Measurements from ENCODE around the gene ARID5A.
"Not testable (repeated sequence)": the region's sequence is repeated elsewhere in the genome, so short reads cannot be mapped to it uniquely, and the experiment has no call there.

Gene ARID5A

DNA sequence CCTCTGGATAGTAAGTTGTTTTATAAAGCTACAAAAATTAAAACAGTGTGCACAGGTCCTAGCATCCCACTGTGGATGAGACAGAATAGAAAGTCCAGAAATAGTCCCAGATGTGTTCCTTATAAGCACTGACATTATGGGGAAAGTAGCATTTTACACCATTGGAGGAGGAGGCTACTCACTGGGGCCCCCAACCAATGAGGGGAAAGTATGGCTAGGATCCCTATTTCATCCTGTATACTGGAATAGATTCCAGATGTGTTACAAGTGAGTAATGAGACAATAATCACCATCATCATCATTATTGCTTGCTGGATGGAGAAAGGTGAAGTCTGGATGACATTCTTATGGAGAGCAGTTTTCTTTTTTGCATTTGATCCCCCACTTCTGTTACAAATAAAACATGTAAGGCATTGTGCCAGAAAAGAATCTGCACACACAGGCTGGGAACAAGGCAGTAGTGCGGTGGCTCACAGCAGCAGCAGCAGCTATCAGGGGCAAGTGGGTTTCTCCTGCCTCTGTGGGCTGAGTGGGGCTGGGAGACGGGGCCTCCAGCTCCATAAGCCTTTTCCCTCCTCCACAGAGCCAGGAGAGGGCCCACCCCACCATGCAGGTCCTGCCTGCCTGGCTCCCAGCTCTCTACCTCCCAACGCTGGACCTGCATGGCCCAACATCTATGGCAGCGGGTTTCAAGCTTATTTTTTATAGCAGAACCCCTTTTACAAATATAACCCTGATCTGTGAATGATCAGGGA, 5.0 kb downstream of the ARID5A start:
- DNase-seq: no peak

DNA sequence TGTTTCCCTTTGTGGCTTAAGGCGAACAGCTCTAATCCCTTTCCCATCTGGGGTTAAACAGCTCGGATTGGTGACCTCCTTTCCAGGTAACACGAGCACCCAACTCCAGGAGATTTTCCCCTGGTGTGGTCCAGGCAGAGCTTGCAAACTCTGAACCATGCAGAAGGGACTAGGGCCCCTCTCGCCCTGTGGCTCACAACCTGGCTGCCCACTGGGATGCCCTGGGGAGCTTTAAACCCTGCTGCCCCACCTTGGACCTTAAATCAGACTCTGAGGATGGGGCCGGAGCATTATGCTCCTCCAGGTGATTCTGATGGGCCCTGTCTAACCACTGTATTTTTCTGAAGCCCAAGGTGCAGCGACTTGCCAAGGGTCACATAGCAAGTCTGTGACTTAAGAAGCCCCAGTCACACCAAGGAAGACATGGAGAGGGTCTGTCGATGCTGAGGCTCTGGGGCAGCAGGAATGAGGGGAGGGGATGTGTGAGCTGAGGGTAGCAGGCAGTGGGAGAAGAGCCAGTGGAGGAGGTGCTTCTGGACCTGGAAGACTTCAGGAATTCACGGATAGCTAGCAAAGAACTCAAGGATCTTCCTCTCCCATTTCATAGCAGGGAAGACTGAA, 5.9 kb downstream of the ARID5A start:
- DNase-seq: no peak

DNA sequence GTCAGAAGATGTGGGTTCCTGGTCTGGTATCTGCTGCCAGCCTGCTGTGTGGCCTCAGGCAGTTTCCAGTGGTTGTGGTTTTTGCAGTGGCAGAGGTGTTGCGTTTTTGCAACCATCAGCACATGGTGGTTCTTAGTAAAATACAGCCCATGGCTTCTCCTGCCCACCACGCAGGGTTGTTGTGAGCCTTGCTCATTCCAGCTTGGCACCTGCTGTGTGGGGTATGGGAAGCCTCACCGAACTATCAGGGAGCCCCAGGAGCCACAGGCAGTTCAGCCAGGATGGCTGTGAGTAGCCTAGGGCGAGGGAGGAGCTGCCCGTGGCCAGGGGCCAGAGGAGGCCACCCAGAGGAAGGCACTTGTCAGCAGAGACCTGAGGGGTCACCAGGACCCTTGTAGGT, 9.8 kb downstream of the ARID5A start:
- DNase-seq: no peak

DNA sequence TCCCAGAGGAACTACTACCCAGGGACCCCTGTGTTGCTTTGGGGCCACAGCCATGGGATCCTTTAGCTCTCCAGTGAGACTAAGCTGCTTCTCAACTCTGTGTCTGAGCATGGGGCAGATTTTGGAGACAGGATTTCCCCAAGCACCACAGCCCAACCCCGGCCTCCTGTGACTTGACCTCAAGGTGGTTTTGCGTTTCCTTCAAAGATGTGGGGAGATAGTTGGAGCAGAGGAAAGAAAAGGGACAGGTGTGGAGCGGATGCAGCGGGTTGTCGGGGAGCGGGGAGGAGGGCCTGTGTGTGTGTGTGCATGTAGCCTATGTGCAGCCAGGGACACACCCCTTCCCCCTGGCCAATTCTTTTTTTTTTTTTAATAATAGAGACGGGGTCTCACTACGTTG, 10.2 kb downstream of the ARID5A start:
- DNase-seq: no peak

DNA sequence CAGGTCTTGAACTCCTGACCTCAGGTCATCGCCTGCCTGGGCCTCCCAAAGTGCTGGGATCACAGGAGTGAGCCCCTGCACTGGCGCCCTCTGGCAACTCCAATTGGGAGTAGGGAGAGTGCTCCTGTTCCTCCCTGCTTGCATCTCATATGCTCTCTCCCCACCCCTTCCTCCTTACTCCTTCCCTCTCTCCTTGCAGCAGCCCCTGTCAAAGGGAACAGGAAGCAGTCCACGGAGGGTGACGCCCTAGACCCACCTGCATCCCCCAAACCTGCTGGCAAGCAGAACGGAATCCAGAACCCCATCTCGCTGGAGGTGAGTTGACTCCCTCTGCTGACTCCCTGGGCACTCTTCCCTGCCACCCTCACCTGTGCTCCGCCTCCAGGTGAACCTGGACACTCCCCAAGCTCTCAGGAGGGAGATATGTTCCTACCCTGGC, 10.7 kb downstream of the ARID5A start:
- DNase-seq: no peak

DNA sequence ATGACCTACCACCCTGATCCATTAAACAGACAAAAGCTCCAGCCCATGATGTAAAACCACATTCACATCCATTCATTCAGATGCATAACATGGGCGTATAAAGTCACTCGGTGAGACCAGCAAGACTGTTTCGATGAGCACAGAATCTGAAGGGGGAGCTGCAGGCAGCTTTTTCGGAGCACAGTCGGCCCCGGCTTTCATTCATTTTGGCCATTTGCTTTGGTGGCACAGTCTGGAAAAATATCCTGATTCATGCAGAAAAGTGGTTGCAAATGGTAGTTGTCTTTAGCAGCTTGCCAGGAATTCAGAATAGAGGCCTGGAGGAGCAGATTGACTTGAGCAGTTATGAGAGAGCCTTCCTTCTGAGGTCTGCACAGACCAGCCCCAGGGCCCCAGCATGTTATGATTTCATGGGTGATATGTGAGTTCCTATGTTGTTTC, 11.2 kb downstream of the ARID5A start:
- no peak for DNase-seq

DNA sequence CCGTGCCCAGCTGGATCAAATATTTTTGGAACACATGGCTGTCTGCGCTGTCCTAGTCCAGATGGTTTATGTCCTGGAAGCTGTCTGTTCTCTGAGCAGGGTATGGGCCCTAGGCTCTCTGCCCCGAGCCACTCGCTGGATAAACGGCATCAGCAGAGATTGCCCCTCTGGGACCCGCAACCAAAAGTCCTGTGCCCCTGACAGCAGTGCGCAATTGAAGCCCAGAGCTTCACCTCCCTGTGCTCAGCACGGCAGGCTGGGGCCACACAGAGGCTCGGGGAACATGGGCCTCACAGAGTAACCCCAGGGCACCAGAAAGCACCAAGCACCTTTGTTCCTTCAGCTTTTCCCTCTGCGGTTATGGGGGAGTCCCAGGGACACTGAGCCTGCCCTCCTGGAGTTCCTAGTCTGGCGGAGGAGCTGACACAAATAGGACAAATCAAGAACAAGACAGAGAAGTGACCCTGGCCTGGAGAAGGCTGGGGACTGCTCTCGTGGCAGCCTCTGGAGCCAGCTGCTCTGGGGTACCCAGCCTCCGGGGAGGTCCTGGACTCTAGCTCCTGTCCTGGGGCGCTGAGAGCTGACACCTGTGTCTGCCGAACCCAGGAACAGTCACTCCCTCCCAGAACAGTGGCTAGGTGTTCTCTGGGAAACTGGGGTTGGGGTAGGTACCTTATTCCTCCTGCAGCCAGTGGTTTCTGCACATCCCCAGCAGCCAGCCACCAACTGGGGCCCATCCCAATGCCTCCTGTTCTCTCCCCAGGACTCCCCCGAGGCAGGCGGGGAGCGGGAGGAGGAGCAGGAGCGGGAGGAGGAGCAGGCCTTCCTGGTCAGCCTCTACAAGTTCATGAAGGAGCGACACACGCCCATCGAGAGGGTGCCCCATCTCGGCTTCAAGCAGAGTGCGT, 12.3 kb downstream of the ARID5A start:
- DNase-seq: no peak

DNA sequence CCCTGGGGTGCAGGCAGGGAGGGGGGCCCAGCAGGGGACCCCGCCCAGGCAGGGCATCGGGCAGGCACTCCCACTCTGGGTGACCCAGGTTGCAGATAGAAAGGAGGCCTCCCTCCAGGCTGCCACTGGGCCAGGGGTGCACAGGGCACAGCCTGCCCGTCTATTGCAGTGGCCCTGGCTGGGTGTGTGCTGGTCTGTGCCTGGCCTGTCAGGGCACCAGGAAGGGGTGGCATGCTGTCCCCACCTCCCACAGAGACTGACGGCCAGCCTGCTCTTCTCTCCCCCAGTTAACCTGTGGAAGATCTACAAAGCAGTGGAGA, 12.9 kb downstream of the ARID5A start:
- DNase-seq: no peak

DNA sequence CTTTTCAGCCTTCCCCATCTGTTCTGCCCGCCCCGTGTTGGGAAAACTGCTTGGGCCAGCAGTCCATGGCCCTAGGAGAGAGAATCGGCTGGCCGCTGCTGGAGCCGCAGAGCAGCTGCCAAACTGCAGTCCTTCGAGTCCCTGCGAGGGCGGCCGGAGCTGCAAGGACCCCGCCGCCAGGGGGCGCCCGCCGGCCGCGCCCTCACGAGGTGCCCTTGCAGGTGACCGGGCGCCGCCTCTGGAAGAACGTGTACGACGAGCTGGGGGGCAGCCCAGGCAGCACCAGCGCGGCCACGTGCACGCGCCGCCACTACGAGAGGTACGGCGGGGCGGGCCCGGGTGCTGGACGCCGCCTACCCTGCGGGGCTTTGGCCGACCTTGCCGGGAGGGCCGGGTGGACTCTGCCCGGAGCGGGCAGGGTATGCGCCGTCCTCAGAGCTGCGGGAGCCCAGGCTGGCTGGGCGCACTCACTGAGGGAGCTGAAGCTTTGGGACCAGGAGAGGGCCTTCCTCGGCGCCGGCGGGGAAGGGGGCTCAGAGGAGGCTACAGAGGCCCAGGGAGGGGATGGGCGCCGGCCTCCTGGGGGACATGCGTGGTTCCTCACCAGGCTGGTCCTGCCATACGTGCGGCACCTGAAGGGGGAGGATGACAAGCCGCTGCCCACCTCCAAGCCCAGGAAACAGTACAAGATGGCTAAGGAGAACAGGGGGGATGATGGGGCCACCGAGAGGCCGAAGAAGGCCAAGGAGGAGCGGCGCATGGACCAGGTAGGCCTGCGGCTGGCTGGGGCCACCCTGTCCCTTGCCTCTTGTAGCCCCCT, 13.6 kb downstream of the ARID5A start:
- DNase-seq: no peak

DNA sequence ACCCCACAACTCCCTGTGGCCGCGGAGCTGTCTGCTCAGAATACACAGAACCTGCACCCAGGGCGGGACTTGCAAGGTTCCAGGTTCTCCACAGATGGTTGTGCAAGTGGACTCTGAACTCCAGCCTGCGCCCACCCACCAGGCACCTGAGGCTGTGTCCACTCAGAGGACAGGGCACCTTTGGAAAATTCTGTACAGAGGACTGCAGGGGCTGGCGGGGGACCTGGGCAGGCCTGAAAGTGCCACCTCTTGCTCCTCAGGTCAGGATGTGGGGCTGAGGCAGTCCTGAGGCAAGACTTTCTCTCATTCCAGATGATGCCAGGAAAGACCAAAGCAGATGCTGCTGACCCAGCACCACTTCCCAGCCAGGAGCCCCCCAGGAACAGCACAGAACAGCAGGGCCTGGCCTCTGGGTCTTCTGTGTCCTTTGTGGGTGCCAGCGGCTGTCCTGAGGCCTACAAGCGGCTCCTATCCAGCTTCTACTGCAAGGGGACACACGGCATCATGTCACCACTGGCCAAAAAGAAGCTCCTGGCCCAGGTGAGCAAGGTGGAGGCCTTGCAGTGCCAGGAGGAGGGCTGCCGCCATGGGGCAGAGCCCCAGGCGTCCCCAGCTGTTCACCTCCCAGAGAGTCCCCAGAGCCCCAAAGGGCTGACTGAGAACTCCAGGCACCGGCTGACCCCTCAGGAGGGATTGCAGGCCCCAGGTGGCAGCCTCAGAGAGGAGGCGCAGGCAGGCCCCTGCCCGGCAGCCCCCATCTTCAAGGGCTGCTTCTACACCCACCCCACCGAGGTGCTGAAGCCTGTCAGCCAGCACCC, 14.4 kb downstream of the ARID5A start:
- DNase-seq: no peak

DNA sequence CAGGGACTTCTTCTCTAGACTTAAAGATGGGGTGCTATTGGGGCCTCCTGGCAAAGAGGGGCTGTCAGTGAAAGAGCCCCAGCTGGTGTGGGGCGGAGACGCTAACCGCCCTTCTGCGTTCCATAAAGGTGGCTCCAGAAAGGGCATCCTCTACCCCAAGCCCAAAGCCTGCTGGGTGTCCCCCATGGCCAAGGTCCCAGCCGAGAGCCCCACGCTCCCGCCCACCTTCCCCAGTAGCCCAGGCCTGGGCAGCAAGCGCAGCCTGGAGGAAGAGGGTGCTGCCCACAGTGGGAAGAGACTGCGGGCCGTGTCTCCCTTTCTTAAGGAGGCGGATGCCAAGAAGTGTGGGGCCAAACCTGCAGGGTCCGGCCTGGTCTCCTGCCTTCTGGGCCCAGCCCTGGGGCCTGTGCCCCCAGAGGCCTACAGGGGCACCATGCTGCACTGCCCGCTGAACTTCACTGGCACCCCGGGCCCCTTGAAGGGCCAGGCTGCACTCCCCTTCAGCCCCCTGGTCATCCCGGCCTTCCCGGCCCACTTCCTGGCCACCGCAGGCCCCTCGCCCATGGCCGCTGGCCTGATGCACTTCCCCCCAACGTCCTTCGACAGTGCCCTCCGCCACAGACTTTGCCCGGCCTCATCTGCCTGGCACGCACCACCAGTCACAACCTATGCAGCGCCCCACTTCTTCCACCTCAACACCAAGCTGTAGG, 15.2 kb downstream of the ARID5A start:
- DNase-seq: no peak

DNA sequence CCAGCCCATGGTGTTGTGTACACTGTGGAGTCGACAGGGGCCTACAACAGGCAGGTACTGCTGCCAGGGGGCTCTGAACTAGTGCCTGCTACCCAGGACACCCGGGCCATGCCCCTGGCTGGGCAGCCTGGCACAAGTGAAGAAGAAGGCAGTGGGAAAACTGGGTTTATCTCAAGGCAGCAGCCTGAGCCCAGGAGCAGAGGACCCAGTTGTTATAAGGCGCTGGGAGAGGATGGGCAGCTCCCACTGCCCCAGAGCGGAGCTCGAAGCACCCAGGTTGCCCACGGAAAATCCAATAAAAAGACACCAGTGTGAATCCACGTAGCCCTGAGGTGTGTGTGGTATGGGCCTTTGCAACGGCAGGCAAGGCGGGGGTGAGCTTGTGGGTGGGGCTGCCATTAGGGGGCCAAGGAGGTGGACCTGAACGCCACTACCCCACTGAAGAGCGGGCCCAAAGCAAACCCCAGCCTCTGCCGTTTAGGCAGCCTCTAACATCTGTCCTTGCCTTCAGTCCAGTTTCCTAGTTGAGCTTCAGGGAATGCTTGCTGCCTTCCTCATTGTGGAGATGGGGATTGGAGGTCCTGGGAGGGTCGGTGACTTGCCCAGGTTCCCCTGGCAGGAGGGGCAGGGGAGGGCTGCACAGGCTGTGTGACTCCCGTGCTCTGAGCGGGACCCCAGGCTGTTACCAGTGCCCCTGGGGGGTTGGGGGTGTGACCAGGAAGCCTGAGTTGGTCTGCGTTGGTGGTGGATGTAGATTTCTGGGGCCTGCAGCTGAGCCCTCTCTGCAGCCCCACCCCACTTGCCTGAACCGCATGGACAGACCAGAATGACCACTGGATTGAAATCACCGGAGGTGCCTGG, 16.0 kb downstream of the ARID5A start:
- DNase-seq: no peak

DNA sequence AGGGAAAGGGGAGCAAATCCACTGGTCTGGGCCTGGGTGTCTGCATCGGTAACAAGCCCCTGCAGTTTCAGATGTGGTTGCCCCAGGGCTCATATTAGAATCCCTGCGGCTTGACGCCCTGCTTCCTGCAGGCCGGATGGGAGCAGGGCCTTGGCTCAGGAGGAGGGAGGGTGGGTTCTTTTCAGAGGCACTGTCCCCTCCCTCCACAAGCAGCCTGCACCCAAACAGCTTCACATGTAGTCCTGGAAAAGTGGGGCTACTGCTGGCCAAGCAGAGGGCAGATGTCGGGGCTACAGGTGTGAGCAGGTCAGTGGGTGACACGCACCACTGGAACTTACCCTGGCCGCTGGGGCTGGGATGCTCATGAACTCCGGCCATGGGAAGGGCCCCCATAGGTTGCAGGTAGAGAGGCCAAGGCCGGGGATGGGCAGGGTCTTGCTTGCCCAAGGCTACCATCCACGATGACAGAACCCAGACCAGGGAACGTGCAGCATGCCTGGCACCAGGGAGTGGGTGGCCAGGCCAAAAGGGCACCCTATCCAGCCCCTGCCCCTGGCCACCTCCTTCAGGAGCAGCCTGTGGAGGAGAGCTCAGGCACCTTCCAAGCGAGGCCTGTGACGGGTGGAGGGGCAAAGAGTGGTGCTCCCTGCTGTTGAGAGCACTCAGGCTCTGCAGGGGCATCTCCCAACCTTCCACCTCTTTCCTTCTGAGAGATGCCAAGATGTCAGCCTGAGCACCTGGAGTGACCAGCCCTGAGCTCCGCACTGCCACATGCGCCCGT, 16.8 kb downstream of the ARID5A start:
- DNase-seq: no peak

DNA sequence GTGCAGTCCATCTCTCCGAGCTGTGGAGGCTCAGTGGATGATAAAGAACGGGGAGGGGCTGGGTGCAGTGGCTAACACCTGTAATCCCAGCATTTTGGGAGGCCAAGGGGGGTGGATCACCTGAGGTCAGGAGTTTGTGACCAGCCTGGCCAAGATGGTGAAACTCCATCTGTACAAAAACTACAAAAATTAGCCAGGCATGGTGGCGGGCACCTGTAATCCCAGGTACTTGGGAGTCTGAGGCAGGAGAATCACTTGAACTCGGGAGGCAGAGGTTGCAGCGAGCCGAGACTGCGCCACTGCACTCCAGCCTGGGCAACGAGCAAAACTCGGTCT, 17.4 kb downstream of the ARID5A start:
- not testable (repeated sequence) for DNase-seq

DNA sequence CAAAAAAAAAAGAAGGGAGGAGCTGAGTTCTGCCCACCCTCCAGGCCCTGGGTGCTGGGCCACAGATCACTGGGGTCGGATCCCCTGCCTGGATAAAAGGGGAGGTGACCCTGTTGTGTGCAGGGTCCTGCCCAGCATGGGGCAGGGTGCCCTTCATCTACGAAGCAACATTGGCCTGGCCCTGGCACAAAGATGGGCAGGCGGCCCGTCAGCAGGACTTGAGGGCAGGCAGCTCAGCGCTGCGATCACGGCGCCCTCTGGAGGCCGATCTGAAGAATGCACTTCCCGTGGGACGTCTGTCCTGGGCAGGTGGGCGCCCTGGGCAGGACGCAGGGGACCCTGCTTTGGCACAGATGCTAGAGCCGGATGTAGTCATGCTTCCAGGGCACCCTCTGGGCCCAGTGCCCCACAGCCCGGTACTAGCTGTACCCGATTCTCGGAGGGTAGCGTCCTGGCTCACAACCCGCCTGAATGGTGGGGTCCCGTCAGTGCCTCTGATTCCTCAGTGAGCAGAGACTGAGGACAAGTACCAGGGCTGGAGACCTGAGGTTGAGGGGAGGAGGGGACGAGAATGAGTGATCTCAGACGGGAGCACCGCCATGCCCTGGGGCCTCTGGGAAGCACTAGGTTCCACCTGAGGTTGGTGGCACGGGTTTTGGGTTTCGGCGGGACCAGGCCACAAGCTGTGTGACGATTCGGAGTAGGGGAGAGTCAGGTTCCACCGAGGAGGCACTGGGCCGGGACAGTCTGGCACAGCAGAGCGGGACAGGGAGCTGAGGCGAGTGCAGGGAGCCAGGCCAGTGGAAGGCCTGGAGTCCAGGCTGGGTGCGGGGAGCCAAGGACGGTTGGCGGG, 18.0 kb downstream of the ARID5A start:
- DNase-seq: peak; percentile 3

DNA sequence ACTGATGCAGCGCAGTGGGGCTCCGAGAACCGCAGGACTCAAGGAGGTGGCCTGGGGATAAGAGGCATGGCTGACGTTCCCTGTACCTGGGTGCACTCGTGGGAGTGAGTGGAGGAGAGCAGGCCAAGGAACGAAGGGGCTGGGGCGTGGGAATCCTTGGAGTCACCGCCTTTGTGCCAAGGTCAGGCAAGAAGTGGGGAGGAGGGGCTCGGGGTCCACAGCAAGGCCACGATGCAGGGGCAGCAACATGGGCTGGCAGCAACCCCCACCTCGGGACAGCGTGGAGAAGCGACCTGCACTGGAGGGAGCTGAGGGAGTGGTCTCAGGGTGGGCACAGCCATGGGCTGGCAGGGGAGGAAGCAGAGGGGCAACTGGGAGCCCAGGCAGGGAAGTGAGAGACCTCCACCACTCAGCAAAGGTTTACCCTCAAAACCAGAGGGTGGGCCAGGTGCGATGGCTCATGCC, 18.6 kb downstream of the ARID5A start:
- no peak for DNase-seq

DNA sequence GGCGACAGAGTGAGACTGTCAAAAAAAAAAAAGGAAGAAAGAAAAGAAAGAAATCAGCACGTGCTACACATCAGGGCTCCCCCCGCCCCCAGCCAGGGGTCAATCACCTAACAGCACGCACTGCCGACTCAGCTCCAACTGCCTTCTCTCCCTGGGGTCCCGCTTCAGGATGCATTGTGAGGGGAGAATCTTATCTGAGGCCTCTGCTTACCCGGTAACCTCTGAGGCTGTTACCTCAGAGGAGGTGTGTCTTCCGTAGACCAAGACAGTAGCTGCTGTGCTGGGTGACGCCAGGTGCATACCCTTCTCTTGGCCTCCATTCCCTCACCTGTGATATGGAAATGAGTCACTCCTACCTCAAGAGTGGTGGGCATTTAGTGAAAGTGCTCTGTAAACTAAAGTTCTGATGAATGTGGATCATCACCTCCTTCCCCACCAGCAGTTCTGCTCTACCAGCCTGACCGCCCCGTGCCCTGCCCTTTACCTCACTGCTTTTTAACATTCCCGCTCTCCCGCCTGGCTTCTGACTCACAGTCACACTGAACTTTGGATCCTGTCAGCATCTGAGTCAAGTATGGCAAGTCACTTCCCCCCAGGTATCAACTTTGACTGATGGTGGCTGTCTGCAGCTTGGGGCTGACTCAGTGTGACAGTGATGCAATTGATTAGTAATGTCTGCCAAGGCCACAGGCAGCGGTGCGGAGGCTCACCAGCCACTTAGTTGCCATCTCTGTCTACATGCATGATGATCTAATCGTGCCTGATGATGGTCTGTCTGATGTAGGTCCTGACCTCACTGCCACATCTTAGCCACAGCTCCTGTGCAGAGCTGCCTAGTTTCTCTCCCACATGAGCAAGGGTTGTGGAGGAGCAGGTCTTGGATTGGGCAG, 20.1 kb downstream of the ARID5A start:
- DNase-seq: no peak
